NK-92 (cell line): ENCODE results near the gene PRR23A.

Experiments
- DNase-seq: peaks from one replicate; lab custom pipeline; 2025; ENCODE audit not compliant: unreplicated experiment; lab: John Stamatoyannopoulos, UW

Gene PRR23A

GRCh38 chr3:138974462-138974861, 31.6 kb downstream of the PRR23A start:
- DNase-seq, result no peak

DNA sequence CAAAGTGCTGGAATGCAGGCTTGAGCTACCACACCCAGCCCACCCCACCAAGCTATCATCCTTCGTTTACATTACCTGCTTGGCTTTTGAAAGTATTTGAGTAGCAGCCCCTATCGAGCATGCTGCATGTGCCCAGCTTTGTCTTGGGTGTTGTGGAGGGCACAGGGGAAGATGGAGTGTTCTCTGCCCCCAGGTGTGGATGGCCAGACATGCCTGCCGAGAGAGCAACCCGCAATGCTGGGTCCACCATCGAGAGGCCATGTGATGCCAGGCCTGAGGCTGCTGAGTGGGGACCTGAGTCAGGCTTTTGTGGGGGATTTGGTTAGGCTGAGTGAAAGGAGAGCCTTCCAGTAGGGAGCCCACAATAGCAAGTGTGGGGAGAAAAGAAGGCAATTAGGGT, 33.1 kb downstream of the PRR23A start:
- DNase-seq, result no peak

DNA sequence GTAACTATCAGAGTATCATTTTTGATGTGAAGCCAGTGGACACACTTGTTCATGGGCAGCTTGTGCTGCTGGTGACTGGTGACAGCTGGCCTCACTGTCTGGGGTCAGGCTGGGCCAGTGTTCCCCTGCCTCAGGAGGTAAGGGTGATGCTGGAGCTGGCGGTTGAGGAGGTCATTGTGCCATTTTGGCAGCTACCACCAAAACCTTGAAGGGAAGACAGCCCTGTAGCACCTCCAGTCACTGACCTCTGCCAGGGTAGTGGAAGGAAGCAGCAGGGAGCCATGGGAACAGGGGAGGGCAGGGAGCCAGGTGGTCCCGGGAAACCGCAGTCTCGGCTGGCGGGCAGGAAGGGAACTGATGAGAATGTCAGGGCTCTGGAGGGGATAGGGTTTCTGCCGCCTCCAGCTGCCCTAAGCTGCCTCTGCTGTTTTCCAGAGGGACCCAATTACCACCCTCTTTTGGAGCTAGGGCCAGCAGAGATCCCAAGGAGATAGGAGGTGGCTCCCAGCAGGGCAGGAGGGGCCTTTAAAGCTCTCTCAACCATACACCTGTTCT, 34.2 kb downstream of the PRR23A start:
- DNase-seq, result no peak

- DNase-seq, result no peak
These were observed 41.1 kb downstream of the PRR23A start for GRCh38 chr3:138964923-138965322.

- DNase-seq, result no peak
These were observed 41.8 kb downstream of the PRR23A start for GRCh38 chr3:138964264-138964663.

DNA sequence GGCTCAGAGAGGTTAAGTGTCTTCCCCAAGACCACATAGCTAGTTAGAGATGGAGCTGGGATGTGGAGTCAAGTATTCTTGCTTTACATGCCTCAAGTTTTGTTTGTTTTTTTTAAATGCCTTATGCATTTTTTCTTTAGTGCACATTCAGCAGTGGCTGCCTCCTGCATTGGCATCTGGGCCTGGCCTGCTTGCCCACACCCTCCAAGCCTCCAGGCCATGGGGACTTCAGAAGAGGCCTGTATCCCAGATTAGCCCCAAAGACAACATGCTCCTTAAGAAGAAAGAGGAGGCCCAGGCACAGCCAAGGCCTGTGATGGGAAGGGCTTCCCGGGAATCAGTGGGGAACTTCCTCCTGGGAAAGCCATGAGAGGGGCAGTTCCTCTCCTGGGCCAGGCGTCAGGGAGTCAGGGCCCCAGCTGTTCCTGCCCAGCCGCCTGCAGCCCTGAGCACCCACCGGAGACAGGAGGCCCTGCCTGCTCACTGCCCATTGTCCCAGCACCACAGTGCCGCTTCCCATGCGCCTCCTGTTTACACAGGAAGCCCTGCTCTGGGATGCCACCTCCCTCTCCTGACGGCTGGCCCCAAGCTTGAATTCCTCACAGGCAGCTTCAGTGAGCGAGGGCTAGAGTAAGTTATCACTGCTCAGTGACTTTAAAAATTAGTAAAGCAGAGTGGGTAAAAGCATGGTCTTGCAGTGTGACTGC, 43.1 kb downstream of the PRR23A start:
- DNase-seq, result no peak

DNA sequence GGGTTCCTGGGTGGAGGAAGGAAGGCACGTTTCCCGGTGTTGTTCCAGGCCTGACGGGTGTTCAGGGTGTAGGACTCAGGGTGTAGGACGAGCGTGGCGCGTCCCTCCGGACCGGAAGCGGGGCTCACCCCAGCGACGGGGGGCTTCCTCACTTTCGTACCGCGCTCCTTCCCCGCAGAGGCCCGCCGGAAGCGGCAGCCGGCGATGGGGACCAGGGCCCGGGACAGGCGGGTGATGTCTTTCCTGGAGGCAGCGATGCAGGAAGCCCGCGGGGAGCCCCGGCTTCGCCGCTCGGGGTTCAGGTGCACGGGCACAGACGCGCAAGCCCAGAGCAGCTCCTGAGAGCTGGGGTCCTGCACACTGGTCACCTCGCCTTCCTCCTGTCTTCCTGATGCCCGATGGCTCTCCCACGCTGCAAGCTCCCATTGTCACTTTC, 45.6 kb downstream of the PRR23A start:
- DNase-seq, result no peak
